Esophagus squamous epithelium (tissue), 4 donors: Measurements from ENCODE around the gene POC5.

Source experiments
- POLR2A ChIP-seq, 4 donors: fragments of 450-650 bp; IDR thresholded peaks; one replicate each; pipeline ENCODE4 v1.6.1; 2017; ENCODE audit warnings: antibody characterized with exemption in 4 of 4, mild to moderate bottlenecking in 4 of 4, moderate library complexity in 3 of 4
- TF ChIP-seq, protein P1 (sequence below), 6 experiments: fragments of 450-650 bp in 4 of 6; fragments of 200-600 bp in 2 of 6; sonication (generic) in 2 of 6; IDR thresholded peaks; one replicate each; pipeline ENCODE4 v1.5.1; 2016 to 2019; ENCODE audit warnings: antibody characterized with exemption in 6 of 6, mild to moderate bottlenecking in 4 of 6, moderate library complexity in 4 of 6

DNA sequence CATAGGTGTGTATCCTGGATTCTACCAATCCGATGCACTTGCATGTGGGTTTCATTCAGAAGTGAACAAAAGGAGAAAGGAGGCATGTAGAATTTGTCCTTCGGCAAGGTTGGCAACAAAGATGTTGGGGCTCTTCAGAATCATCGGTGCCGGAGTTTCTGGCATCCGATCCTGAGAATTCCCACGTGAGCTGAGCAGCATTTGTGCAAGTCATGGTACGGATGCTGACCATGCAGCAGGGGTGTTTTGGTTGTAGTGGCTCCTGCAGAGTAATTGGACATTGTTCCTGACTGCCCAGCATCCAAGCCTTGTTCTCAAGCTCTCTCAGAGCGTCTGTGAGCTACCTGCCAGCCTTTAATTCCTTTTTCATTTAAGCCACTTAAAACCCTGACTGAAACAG is 19.0 kb upstream of the POC5 start:
- TF ChIP-seq, protein P1, sequence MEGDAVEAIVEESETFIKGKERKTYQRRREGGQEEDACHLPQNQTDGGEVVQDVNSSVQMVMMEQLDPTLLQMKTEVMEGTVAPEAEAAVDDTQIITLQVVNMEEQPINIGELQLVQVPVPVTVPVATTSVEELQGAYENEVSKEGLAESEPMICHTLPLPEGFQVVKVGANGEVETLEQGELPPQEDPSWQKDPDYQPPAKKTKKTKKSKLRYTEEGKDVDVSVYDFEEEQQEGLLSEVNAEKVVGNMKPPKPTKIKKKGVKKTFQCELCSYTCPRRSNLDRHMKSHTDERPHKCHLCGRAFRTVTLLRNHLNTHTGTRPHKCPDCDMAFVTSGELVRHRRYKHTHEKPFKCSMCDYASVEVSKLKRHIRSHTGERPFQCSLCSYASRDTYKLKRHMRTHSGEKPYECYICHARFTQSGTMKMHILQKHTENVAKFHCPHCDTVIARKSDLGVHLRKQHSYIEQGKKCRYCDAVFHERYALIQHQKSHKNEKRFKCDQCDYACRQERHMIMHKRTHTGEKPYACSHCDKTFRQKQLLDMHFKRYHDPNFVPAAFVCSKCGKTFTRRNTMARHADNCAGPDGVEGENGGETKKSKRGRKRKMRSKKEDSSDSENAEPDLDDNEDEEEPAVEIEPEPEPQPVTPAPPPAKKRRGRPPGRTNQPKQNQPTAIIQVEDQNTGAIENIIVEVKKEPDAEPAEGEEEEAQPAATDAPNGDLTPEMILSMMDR (IDR thresholded peaks at IDR 0.05) = no peak
- no peak for TF ChIP-seq POLR2A (IDR thresholded peaks at IDR 0.05)
